Posterior cingulate gyrus (tissue), 11 donors: Measurements from ENCODE around the gene STIMATE.

Experiments used
- DNase-seq, 10 donors: peaks; one replicate each; pipeline versions ENCODE4 v3.0.0 to v3.0.0-alpha.2; 2020 to 2021; ENCODE audit warnings: mixed read lengths in 3 of 10
- intact Hi-C: fragments of 100-400 bp; cut with DNase I; formaldehyde crosslinking; loops from one replicate; pipeline ENCODE4 v1.15.1; 2023

STIMATE gene

GRCh38 chr3:52895418-52895817 lies 1.9 kb downstream of the STIMATE start:
- no peak for DNase-seq
- intact Hi-C loops: loop anchor here (10.0 kb wide), 1 partner anchor 149 kb away; the partner anchor contains the start of gene SFMBT1

GRCh38 chr3:52894756-52895155 lies 2.6 kb downstream of the STIMATE start:
- intact Hi-C loops: loop anchor here (10.0 kb wide), 1 partner anchor 150 kb away; the partner anchor contains the start of gene SFMBT1
- DNase-seq: no peak

- no peak for DNase-seq
- intact Hi-C loops: loop anchor here (10.0 kb wide), 1 partner anchor 151 kb away; the partner anchor contains the start of gene SFMBT1
Measured at GRCh38 chr3:52893723-52894122, 3.6 kb downstream of the STIMATE start.

GRCh38 chr3:52892625-52893311 lies 4.6 kb downstream of the STIMATE start:
- intact Hi-C loops: loop anchor here (10.0 kb wide), 1 partner anchor 152 kb away; the partner anchor contains the start of gene SFMBT1
- no peak for DNase-seq

- no peak for DNase-seq
- intact Hi-C loops: loop anchor here (10.0 kb wide), 1 partner anchor 153 kb away; the partner anchor contains the start of gene SFMBT1
Measured at GRCh38 chr3:52892290-52892624, 5.1 kb downstream of the STIMATE start.

GRCh38 chr3:52891615-52892081 lies 5.7 kb downstream of the STIMATE start:
- intact Hi-C loops: loop anchor here (10.0 kb wide), 1 partner anchor 153 kb away; the partner anchor contains the start of gene SFMBT1
- DNase-seq: no peak

- intact Hi-C loops: loop anchor here (10.0 kb wide), 1 partner anchor 154 kb away; the partner anchor contains the start of gene SFMBT1
- DNase-seq: no peak
Measured at GRCh38 chr3:52891164-52891563, 6.2 kb downstream of the STIMATE start.

GRCh38 chr3:52890735-52891134 lies 6.6 kb downstream of the STIMATE start:
- intact Hi-C loops: loop anchor here (10.0 kb wide), 1 partner anchor 154 kb away; the partner anchor contains the start of gene SFMBT1
- no peak for DNase-seq

GRCh38 chr3:52889901-52890300 lies 7.4 kb downstream of the STIMATE start:
- DNase-seq: no peak
- intact Hi-C loops: loop anchor here (10.0 kb wide), 1 partner anchor 155 kb away; the partner anchor contains the start of gene SFMBT1

- DNase-seq: no peak
- intact Hi-C loops: no loop called here
Measured at GRCh38 chr3:52887166-52887565, 10.2 kb downstream of the STIMATE start.

GRCh38 chr3:52886049-52886730 lies 11.2 kb downstream of the STIMATE start:
- intact Hi-C loops: no loop called here

GRCh38 chr3:52882377-52882776 lies 15.0 kb downstream of the STIMATE start:
- DNase-seq: no peak
- intact Hi-C loops: loop anchor here (2.0 kb wide), 1 partner anchor 40 kb away; no protein-coding TSS in a partner anchor

More at GRCh38 chr3:52886049-52886730, 11.2 kb downstream of the STIMATE start:
- DNase-seq: no peak

- no peak for DNase-seq
- intact Hi-C loops: loop anchor here (2.0 kb wide), 1 partner anchor 39 kb away; no protein-coding TSS in a partner anchor
Measured at GRCh38 chr3:52881871-52882270, 15.5 kb downstream of the STIMATE start.

GRCh38 chr3:52880474-52880873 lies 16.9 kb downstream of the STIMATE start:
- peak in 1 of 10 donors; percentile 72 for DNase-seq

GRCh38 chr3:52880047-52880446 lies 17.3 kb downstream of the STIMATE start:
- intact Hi-C loops: no loop called here
- DNase-seq: peak in 1 of 10 donors; percentile 55

More at GRCh38 chr3:52880474-52880873, 16.9 kb downstream of the STIMATE start:
- intact Hi-C loops: no loop called here

- intact Hi-C loops: no loop called here
- DNase-seq: no peak
Measured at GRCh38 chr3:52879581-52879980, 17.8 kb downstream of the STIMATE start.

GRCh38 chr3:52879090-52879489 lies 18.3 kb downstream of the STIMATE start:
- no peak for DNase-seq
- intact Hi-C loops: no loop called here

GRCh38 chr3:52877085-52877484 lies 20.3 kb downstream of the STIMATE start:
- intact Hi-C loops: no loop called here
- DNase-seq: no peak

GRCh38 chr3:52874864-52875587 lies 22.3 kb downstream of the STIMATE start:
- intact Hi-C loops: no loop called here
- no peak for DNase-seq

- no peak for DNase-seq
- intact Hi-C loops: no loop called here
Measured at GRCh38 chr3:52874160-52874701, 23.1 kb downstream of the STIMATE start.
